HFFc6 (cell line): ENCODE results near the gene RNF5. TPM values are rescaled to one million over a fixed set of nuclear protein-coding genes. Genes with fewer than 3 reads are reported as not detected.
A peak's percentile ranks its signal among the peaks of the same experiment; 100 is the strongest.

Source experiments
- DNase-seq: peaks from one replicate; pipeline ENCODE4 v3.0.0-alpha.2; 2018
- H3K27ac Mint-ChIP-seq: 2 replicates; pipeline ENCODE4 v1.8.0; 2020; ENCODE audit warnings: mild to moderate bottlenecking, mixed read lengths
- H3K27me3 Mint-ChIP-seq: 2 replicates; pipeline ENCODE4 v1.8.0; 2021; ENCODE audit warnings: mild to moderate bottlenecking, moderate library complexity, mixed read lengths; ENCODE audit not compliant: insufficient read depth
- H3K36me3 Mint-ChIP-seq: 2 replicates; pipeline ENCODE4 v1.8.0; 2021; ENCODE audit warnings: low read depth, mixed read lengths
- H3K4me1 Mint-ChIP-seq: 2 replicates; pipeline ENCODE4 v1.8.0; 2020; ENCODE audit warnings: low read depth, mixed read lengths
- H3K4me3 Mint-ChIP-seq: 2 replicates; pipeline ENCODE4 v1.8.0; 2020; ENCODE audit warnings: mild to moderate bottlenecking, moderate library complexity, mixed read lengths
- H3K9me3 Mint-ChIP-seq: 2 replicates; pipeline ENCODE4 v1.8.0; 2020; ENCODE audit warnings: mild to moderate bottlenecking, mixed read lengths
- CTCF ChIP-seq: fragments of 200-600 bp; sonication (generic); IDR thresholded peaks from 2 replicates; pipeline ENCODE4 v1.5.0; 2021; ENCODE audit warnings: antibody characterized with exemption, mild to moderate bottlenecking
- total RNA-seq, 6 experiments: library from RNA; stranded (reverse); fragmentation: NEBNext Ultra II Directional; extraction: Animal tissue kit (Norgen Biotek cat#: 25700); gene quantifications; 2 replicates in 1 of 6; 3 replicates in 5 of 6; pipeline ENCODE4 v1.2.3, GENCODE V29; 2021

RNF5 gene
- total RNA-seq, 6 experiments from 2014 or later, result 30.0 to 37.4 (median 34.7) TPM

- peaks cover 43% of the 10 kb centered on the region for H3K4me1 Mint-ChIP-seq
- peaks cover 2% of the 10 kb centered on the region for H3K27me3 Mint-ChIP-seq
- TF ChIP-seq CTCF, result peak; percentile 57
- peak; percentile 85 for DNase-seq
- H3K9me3 Mint-ChIP-seq, result no peaks in the 10 kb centered on the region
- peak within 1 kb of the TSS; percentile 97 for H3K27ac Mint-ChIP-seq
- H3K4me3 Mint-ChIP-seq, result peak within 1 kb of the TSS; percentile 100
- peaks cover 18% of the 10 kb centered on the region for H3K36me3 Mint-ChIP-seq
These were observed 24.4 kb upstream of the RNF5 start, which contains the start of gene PPT2 for GRCh38 chr6:32153564-32154513. Gene PPT2 (plus strand): TSS chr6:32154141. CDS start chr6:32154595, 454 bp downstream.

- DNase-seq, result peak; percentile 61
- Mint-ChIP-seq H3K27ac (peak overlapping the region; percentile 97), H3K36me3 (peaks cover 16% of the 10 kb centered on the region), H3K4me1 (peaks cover 43% of the 10 kb centered on the region), H3K27me3 (peaks cover 2% of the 10 kb centered on the region), H3K4me3 (peak overlapping the region; percentile 100), H3K9me3 (no peaks in the 10 kb centered on the region)
- TF ChIP-seq CTCF, result peak; percentile 76
These were observed 23.6 kb upstream of the RNF5 start for GRCh38 chr6:32154514-32155161.

GRCh38 chr6:32156891-32157290 lies 21.3 kb upstream of the RNF5 start:
- Mint-ChIP-seq H3K4me3 (no peak overlapping the region), H3K27me3 (no peaks in the 10 kb centered on the region; the same call in none of the 2 replicates), H3K9me3 (no peaks in the 10 kb centered on the region), H3K4me1 (peaks cover 32% of the 10 kb centered on the region), H3K27ac (no peak overlapping the region), H3K36me3 (peaks cover 16% of the 10 kb centered on the region)
- DNase-seq, result no peak
- TF ChIP-seq CTCF, result no peak

GRCh38 chr6:32158052-32158451 lies 20.2 kb upstream of the RNF5 start:
- H3K36me3 Mint-ChIP-seq, result peaks cover 16% of the 10 kb centered on the region
- H3K9me3 Mint-ChIP-seq, result no peaks in the 10 kb centered on the region
- H3K27me3 Mint-ChIP-seq, result peaks cover 2% of the 10 kb centered on the region
- DNase-seq, result no peak
- H3K27ac Mint-ChIP-seq, result no peak overlapping the region
- TF ChIP-seq CTCF, result no peak
- H3K4me3 Mint-ChIP-seq, result no peak overlapping the region
- peaks cover 21% of the 10 kb centered on the region for H3K4me1 Mint-ChIP-seq

GRCh38 chr6:32163559-32164258 lies 14.5 kb upstream of the RNF5 start:
- Mint-ChIP-seq H3K36me3 (peaks cover 11% of the 10 kb centered on the region), H3K9me3 (no peaks in the 10 kb centered on the region), H3K4me3 (no peak overlapping the region), H3K4me1 (peaks cover 6% of the 10 kb centered on the region), H3K27ac (no peak overlapping the region), H3K27me3 (peaks cover 7% of the 10 kb centered on the region)
- DNase-seq, result no peak
- no peak for TF ChIP-seq CTCF
